HCT116 (cell line): Measurements from ENCODE around the gene PRKACA. TPM values are rescaled to one million over a fixed set of nuclear protein-coding genes. Genes with fewer than 3 reads are reported as not detected.

Experiments used
- ATAC-seq: fragments of 200-7000 bp; cut with Tn5 transposase; 2 replicates; pipeline ENCODE4 v1.9.1; 2020; ENCODE audit warnings: mild to moderate bottlenecking, moderate library complexity
- BruUV-seq: library from RNA; stranded (reverse); fragments of 400-500 nt; replicated peaks from 2 replicates; lab custom pipeline; 2021; lab: Mats Ljungman, UMichigan
- CTCF ChIA-PET: fragments of 300-600 bp; sonication (Branson Sonifier 250); formaldehyde crosslinking; loops from one replicate; lab custom pipeline; 2021; ENCODE audit warnings: antibody characterized with exemption; lab: Charles Lee
- POLR2A ChIA-PET: fragments of 300-600, 350-600 bp; sonication (Branson Sonifier 250); formaldehyde crosslinking; loops from one replicate; lab custom pipeline; 2021; ENCODE audit warnings: antibody characterized with exemption; lab: Charles Lee
- RAD21 ChIA-PET, 2 experiments: fragments of 300-600 bp; sonication (Branson Sonifier 250); formaldehyde crosslinking; loops; one replicate each; lab custom pipeline; 2023; ENCODE audit warnings: low total read pairs in 2 of 2; ENCODE audit not compliant: uncharacterized antibody in 2 of 2, unreplicated experiment in 2 of 2, low non-redundant PET in 1 of 2; lab: Charles Lee
- DNase-seq: peaks from one replicate; pipeline ENCODE4 v3.0.0-alpha.2; 2010; ENCODE audit warnings: low read depth, low spot score
- H2AFZ ChIP-seq: fragments of 200-600 bp; shearing (Covaris generic), sonication (generic); 2 replicates; pipeline ENCODE4 v1.6.1; 2017; ENCODE audit warnings: low read depth, mixed run types, mixed read lengths, antibody characterized with exemption, low read length; ENCODE audit not compliant: poor library complexity, severe bottlenecking
- H3K27ac ChIP-seq: 2 replicates; pipeline ENCODE4 v1.5.1; 2012; ENCODE audit warnings: low read depth, low read length
- H3K27me3 ChIP-seq: fragments of 200-600 bp; sonication (generic); 2 replicates; pipeline ENCODE4 v1.6.1; 2016; ENCODE audit warnings: mixed run types, low read length, mixed read lengths; ENCODE audit not compliant: insufficient read depth
- H3K36me3 ChIP-seq, 2 experiments: fragments of 200-500 bp in 1 of 2; fragments of 200-600 bp in 1 of 2; sonication (Bioruptor generic) in 1 of 2; sonication (generic) in 1 of 2; 2 replicates each; pipeline versions ENCODE4 v1.5.1 to v1.6.1; 2014 to 2016; ENCODE audit warnings: low read length in 2 of 2, inconsistent platforms in 1 of 2, mixed read lengths in 1 of 2, mixed run types in 1 of 2; ENCODE audit not compliant: insufficient read depth in 2 of 2, control insufficient read depth in 1 of 2
- H3K4me1 ChIP-seq, 2 experiments: fragments of 200-600 bp in 1 of 2; sonication (generic) in 1 of 2; 2 replicates each; pipeline versions ENCODE4 v1.5.1 to v1.6.1; 2012 to 2017; ENCODE audit warnings: low read length in 2 of 2, inconsistent platforms in 1 of 2, mild to moderate bottlenecking in 1 of 2, mixed read lengths in 1 of 2, mixed run types in 1 of 2, moderate library complexity in 1 of 2; ENCODE audit not compliant: insufficient read depth in 2 of 2, control insufficient read depth in 1 of 2
- H3K4me2 ChIP-seq: fragments of 200-600 bp; sonication (generic); 2 replicates; pipeline ENCODE4 v1.6.1; 2017; ENCODE audit warnings: mixed run types, low read length, mixed read lengths
- H3K4me3 ChIP-seq, 2 experiments: fragments of 200-600 bp in 1 of 2; sonication (generic) in 1 of 2; replicated peaks in 1 of 2; 2 replicates each; pipeline ENCODE4 v1.5.1; 2011 to 2016; ENCODE audit warnings: low read length in 2 of 2, control low read depth in 1 of 2, low read depth in 1 of 2, mild to moderate bottlenecking in 1 of 2, mixed read lengths in 1 of 2, mixed run types in 1 of 2
- H3K79me2 ChIP-seq: fragments of 200-600 bp; sonication (generic); 2 replicates; pipeline ENCODE4 v1.6.1; 2017; ENCODE audit warnings: mild to moderate bottlenecking, mixed run types, low read length, moderate library complexity, mixed read lengths; ENCODE audit not compliant: insufficient read depth
- H3K9ac ChIP-seq: fragments of 200-600 bp; sonication (generic); 2 replicates; pipeline ENCODE4 v1.6.1; 2016; ENCODE audit warnings: low read length, mixed read lengths
- H3K9me2 ChIP-seq: fragments of 200-600 bp; sonication (generic), shearing (Covaris generic); 2 replicates; pipeline ENCODE4 v1.6.1; 2017; ENCODE audit warnings: mixed run types, mild to moderate bottlenecking, moderate library complexity; ENCODE audit not compliant: insufficient read depth
- H3K9me3 ChIP-seq, 2 experiments: fragments of 200-500 bp in 1 of 2; fragments of 200-600 bp in 1 of 2; sonication (Bioruptor generic) in 1 of 2; sonication (generic) in 1 of 2; 2 replicates each; pipeline ENCODE4 v1.6.1; 2014 to 2017; ENCODE audit warnings: low read length in 2 of 2, mixed read lengths in 2 of 2, inconsistent platforms in 1 of 2, low read depth in 1 of 2, mild to moderate bottlenecking in 1 of 2, mixed run types in 1 of 2, moderate library complexity in 1 of 2; ENCODE audit not compliant: control insufficient read depth in 1 of 2, insufficient read depth in 1 of 2
- H4K20me1 ChIP-seq: fragments of 200-600 bp; sonication (generic), shearing (Covaris generic); 2 replicates; pipeline ENCODE4 v1.6.1; 2017; ENCODE audit warnings: mixed run types, mild to moderate bottlenecking, moderate library complexity; ENCODE audit not compliant: insufficient read depth
- CTCF ChIP-seq, 3 experiments: fragments of 200-600 bp in 1 of 3; sonication (generic) in 1 of 3; IDR thresholded peaks in 2 of 3; conservative IDR thresholded peaks in 1 of 3; 2 replicates each; pipeline ENCODE4 v1.5.1; 2012 to 2017; ENCODE audit warnings: low read depth in 2 of 3, low read length in 2 of 3, antibody characterized with exemption in 1 of 3, borderline replicate concordance in 1 of 3, control low read depth in 1 of 3, mild to moderate bottlenecking in 1 of 3, mixed read lengths in 1 of 3, mixed run types in 1 of 3, moderate library complexity in 1 of 3; ENCODE audit not compliant: insufficient read depth in 1 of 3
- EGR1 ChIP-seq: IDR thresholded peaks from 2 replicates; pipeline ENCODE4 v1.6.1; 2012; ENCODE audit warnings: low read depth
- ELF1 ChIP-seq: IDR thresholded peaks from 2 replicates; pipeline ENCODE4 v1.6.1; 2012; ENCODE audit warnings: low read depth, borderline replicate concordance
- EZH2phosphoT487 ChIP-seq: fragments of 200-600 bp; IDR thresholded peaks from 2 replicates; pipeline ENCODE4 v1.6.1; 2018; ENCODE audit warnings: antibody characterized with exemption, borderline replicate concordance
- JUND ChIP-seq: IDR thresholded peaks from 2 replicates; pipeline ENCODE4 v1.6.1; 2012
- MAX ChIP-seq: IDR thresholded peaks from 2 replicates; pipeline ENCODE4 v1.6.1; 2012
- POLR2A ChIP-seq: IDR thresholded peaks from 2 replicates; pipeline ENCODE4 v1.7.0; 2011; ENCODE audit warnings: borderline replicate concordance; ENCODE audit not compliant: insufficient read depth, insufficient read length; ENCODE audit errors: extremely low read depth
- RAD21 ChIP-seq: IDR thresholded peaks from 2 replicates; pipeline ENCODE4 v1.6.1; 2012; ENCODE audit warnings: low read depth, mild to moderate bottlenecking
- SIN3A ChIP-seq: IDR thresholded peaks from 2 replicates; pipeline ENCODE4 v1.6.1; 2012; ENCODE audit warnings: low read depth
- TCF7L2 ChIP-seq: IDR thresholded peaks from 2 replicates; pipeline ENCODE4 v1.7.0; 2011; ENCODE audit warnings: borderline replicate concordance, inconsistent platforms; ENCODE audit not compliant: insufficient read depth, insufficient read length; ENCODE audit errors: extremely low read depth
- YY1 ChIP-seq: IDR thresholded peaks from 2 replicates; pipeline ENCODE4 v1.6.1; 2011; ENCODE audit warnings: low read length, low read depth, moderate library complexity, mild to moderate bottlenecking; ENCODE audit not compliant: insufficient replicate concordance; ENCODE audit errors: extremely low read depth
- ZFX ChIP-seq: fragments of 450-650 bp; IDR thresholded peaks from 2 replicates; pipeline ENCODE4 v1.6.1; 2017
- ZNF274 ChIP-seq: fragments of 200-500 bp; sonication (Bioruptor generic); IDR thresholded peaks from 2 replicates; pipeline ENCODE4 v1.6.1; 2014; ENCODE audit warnings: mild to moderate bottlenecking, low read depth, low read length, inconsistent platforms
- intact Hi-C: fragments of 100-400 bp; cut with micrococcal nuclease; formaldehyde crosslinking; loops from 2 replicates; pipeline ENCODE4 v1.10.0; 2022
- total RNA-seq: library from RNA; stranded (reverse); gene quantifications from one replicate; pipeline ENCODE4 v1.2.1, GENCODE V29; 2021; ENCODE audit not compliant: unreplicated experiment

PRKACA gene
- total RNA-seq, 1 experiment from 2014 or later = 95.7 TPM

GRCh38 chr19:14122924-14123323 is 5.4 kb upstream of the PRKACA start:
- no peak overlapping the region for H3K9ac ChIP-seq
- H3K36me3 ChIP-seq = peaks cover 12 to 22% of the 10 kb centered on the region in 2 experiments
- H3K4me1 ChIP-seq = peaks cover 9 to 12% of the 10 kb centered on the region in 2 experiments
- no peak for ATAC-seq
- ChIA-PET CTCF (no interaction called here), POLR2A (interaction anchor here (1.1 to 2.2 kb wide), 2 partner anchors 13 to 315 kb away, joined by 3 to 6 read pairs; partner anchors contain the start of gene ASF1B), RAD21 (interaction anchor here in 1 of 2 experiments (0.9 kb wide), 1 partner anchor 14 kb away, joined by 7 read pairs; the partner anchor contains the start of gene ASF1B)
- H3K27ac ChIP-seq = no peak overlapping the region
- H2AFZ ChIP-seq = no peak overlapping the region
- no peaks in the 10 kb centered on the region for H3K9me3 ChIP-seq
- BruUV-seq = no TSS peak
- DNase-seq = no peak
- TF ChIP-seq ZNF274 (no peak), MAX (no peak), ZFX (no peak), RAD21 (no peak), JUND (no peak), SIN3A (no peak), CTCF (IDR thresholded peaks at IDR 0.05 in 2 of 3, conservative IDR thresholded peaks at IDR 0.05 in 1 of 3; ENCODE audit: borderline replicate concordance in 1 of 3, insufficient read depth in 1 of 3, low read depth in 2 of 3, low read length in 2 of 3) (no peak), POLR2A (no peak), ELF1 (no peak)
- H3K4me2 ChIP-seq = no peak overlapping the region
- no peaks in the 10 kb centered on the region for H4K20me1 ChIP-seq
- H3K9me2 ChIP-seq = no peaks in the 10 kb centered on the region
- no peaks in the 10 kb centered on the region for H3K27me3 ChIP-seq
- H3K4me3 ChIP-seq = no peak overlapping the region
- no peaks in the 10 kb centered on the region for H3K79me2 ChIP-seq
- intact Hi-C loops = no loop called here

- Histone ChIP-seq H3K4me1 (peaks cover 14 to 20% of the 10 kb centered on the region in 2 experiments), H3K4me2 (no peak overlapping the region), H3K79me2 (peaks cover 10% of the 10 kb centered on the region; the same call in 1 of the 2 replicates), H4K20me1 (no peaks in the 10 kb centered on the region), H3K9ac (no peak overlapping the region), H3K27me3 (no peaks in the 10 kb centered on the region), H3K4me3 (no peak overlapping the region), H3K36me3 (peaks cover 12 to 16% of the 10 kb centered on the region in 2 experiments), H3K27ac (no peak overlapping the region), H2AFZ (no peak overlapping the region), H3K9me3 (no peaks in the 10 kb centered on the region), H3K9me2 (no peaks in the 10 kb centered on the region)
- CTCF ChIA-PET = no interaction called here
- no peak for DNase-seq
- TF ChIP-seq EZH2phosphoT487 = no peak
- no peak for TF ChIP-seq TCF7L2
- TF ChIP-seq YY1 = no peak
- TF ChIP-seq EGR1 = no peak
- RAD21 ChIA-PET = no interaction called here
- no TSS peak for BruUV-seq
- intact Hi-C loops = no loop called here
- no peak for ATAC-seq
- POLR2A ChIA-PET = no interaction called here
Measured at GRCh38 chr19:14120497-14120780, 2.9 kb upstream of the PRKACA start.
